Central memory CD4-positive, alpha-beta T cell (primary cell): ENCODE results near the gene GRSF1.
"Not testable (repeated sequence)": the region's sequence is repeated elsewhere in the genome, so short reads cannot be mapped to it uniquely, and the experiment has no call there.

Experiments
- DNase-seq: peaks from one replicate; pipeline ENCODE4 v3.0.0; 2022

GRSF1 gene

DNA sequence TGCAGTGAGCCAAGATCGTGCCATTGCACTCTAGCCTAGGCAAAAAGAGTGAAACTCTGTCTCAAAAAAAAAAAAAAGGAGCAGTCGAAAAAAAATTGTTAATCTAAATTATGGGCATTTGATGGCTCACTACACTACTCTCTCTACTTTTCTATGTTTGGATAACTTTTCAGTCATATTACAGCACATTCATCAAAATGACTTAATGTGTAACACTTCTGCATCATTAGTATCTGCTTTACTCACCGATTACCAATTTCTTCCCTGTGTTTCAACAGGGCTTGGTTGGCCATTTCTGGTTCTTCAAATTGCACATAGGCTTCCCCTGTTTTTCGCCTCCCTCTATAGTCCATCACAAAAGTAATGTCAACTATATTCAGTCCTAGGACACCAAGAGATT lies 8.4 kb downstream of the GRSF1 start:
- DNase-seq = no peak

GRCh38 chr4:70830054-70830453 lies 9.6 kb downstream of the GRSF1 start:
- no peak for DNase-seq

GRCh38 chr4:70829492-70829891 lies 10.2 kb downstream of the GRSF1 start:
- no peak for DNase-seq

GRCh38 chr4:70829015-70829414 lies 10.7 kb downstream of the GRSF1 start:
- no peak for DNase-seq

GRCh38 chr4:70818921-70819320 lies 20.8 kb downstream of the GRSF1 start:
- DNase-seq = no peak

DNA sequence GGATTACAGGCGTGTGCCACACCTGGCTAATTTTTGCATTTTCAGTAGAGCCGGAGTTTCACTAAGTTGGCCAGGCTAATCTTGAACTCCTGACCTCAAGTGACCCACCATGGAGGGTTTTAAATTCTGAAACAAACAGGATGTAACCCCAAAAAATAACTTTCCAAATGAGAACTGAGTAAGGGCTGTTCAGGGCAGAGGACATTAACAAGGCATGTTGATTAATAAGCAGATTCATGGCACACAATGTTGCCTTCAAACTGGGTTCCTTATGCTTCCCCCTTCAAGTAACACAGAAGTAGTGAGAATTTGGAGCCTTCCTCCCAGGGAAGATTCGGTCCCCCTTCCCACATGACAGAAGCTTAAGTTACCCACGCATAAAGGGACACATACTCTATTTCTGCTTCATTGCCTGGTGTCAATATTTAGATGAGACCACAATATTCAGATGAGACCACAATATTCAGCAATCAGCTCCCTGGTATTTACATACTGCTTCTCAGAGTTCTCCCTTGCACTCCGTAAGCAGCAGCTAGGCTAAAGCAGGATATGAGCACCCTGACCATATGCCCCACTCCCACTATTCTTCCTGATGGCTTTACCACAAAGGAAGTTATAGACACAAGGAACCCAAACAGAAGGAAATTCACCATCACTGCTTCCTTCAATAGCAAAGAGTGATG lies 21.4 kb downstream of the GRSF1 start:
- no peak for DNase-seq

- DNase-seq = no peak
These were observed 22.8 kb downstream of the GRSF1 start for GRCh38 chr4:70816894-70817293.

DNA sequence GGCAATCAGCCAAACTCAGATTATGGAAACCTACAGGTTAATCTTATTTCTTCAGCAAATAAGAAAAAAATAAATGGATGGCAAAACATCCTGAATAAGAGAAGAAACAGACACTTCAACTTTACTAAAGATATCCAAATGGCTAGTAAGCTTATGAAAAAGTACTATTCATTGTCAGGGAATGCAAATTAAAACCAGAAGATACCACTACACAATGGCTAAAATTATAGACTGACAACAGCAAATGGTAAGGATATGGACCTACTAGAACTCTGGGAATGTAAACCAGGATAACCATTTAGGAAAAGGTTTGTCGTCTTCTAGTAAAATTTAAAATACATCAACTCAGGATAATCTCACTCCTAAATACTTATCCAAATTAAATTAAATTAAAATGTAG lies 24.3 kb downstream of the GRSF1 start:
- no peak for DNase-seq

DNA sequence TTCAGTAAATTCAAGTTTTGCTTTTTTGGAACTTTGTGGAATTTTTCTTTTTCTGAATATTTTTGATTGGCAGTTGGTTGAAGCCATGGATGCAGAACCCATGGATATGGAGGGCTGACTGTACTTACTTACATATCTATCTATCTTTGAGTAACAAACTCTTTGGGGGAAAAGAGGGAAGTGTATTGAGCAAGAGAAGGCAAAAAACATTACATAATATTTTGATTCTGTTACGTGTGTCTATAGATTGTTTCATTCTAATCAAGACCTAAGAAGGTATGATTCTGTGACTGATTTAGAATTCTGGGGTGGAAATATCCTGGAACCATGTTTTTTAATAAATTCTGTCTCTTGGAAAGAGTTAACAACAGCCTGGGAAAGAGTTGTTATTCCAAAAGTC lies 31.5 kb downstream of the GRSF1 start:
- no peak for DNase-seq

- DNase-seq = no peak
These were observed 36.6 kb downstream of the GRSF1 start for GRCh38 chr4:70802928-70803580.

- no peak for DNase-seq
These were observed 38.4 kb downstream of the GRSF1 start for GRCh38 chr4:70801265-70801809.

GRCh38 chr4:70793626-70794025 lies 46.1 kb downstream of the GRSF1 start:
- DNase-seq = no peak

- no peak for DNase-seq
These were observed 51.0 kb downstream of the GRSF1 start for GRCh38 chr4:70788733-70789132.

DNA sequence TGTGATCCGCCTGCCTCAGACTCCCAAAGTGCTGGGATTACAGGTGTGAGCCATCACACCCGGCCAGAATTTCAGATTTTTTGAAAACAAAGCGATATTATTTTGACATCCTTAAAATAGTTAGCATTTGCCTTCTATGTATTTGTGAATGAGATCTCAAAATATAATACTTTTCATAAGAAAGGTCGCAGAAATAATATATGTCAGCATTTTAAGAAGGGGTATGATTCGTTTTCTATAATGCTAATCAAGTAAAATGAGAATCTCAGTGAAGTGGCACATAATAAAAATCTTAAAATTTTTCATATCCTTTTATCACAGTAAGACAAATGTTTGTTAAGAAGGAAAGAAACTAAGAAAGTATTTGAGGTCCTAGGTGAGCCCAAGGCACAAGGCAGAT lies 52.2 kb downstream of the GRSF1 start:
- no peak for DNase-seq

- no peak for DNase-seq
These were observed 56.6 kb downstream of the GRSF1 start for GRCh38 chr4:70783096-70783495.

- no peak for DNase-seq
These were observed 60.7 kb downstream of the GRSF1 start for GRCh38 chr4:70778888-70779422.

GRCh38 chr4:70772929-70773555 lies 66.6 kb downstream of the GRSF1 start:
- no peak for DNase-seq

GRCh38 chr4:70769396-70769795 lies 70.3 kb downstream of the GRSF1 start:
- not testable (repeated sequence) for DNase-seq

DNA sequence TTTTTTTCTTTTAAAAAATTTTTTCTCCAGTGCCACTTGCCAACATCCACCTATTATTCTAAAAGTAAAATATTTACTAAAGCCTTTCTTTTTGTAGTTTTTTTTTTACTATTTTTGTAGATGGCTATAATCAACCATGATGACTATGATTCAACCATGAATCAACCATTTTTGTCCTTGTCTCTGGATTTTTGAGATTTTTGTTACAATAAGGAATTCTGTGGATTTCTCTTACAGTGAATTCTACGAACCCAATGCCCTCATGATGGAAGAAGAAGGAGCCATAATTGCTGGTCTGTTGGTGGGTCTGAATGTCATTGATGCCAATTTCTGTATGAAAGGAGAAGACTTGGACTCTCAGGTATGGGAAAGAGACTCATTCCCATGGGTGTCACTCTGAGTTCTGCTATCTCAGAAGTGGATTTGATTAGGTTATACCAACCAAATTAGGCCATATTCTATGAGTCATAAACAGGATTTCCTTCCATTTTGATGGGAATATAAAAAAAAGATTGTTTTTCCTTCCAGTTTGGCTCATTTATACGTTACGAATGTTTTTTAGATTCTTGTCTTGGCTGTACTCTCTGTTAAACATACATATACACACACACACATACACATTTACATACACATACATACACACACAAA lies 71.3 kb downstream of the GRSF1 start:
- no peak for DNase-seq
